HEK293 (cell line): Measurements from ENCODE around the gene TRABD.

Experiments used
- CTCF ChIA-PET: fragments of 350-600 bp; formaldehyde crosslinking; extraction: SDS; loops from one replicate; lab custom pipeline; 2021; ENCODE audit warnings: antibody characterized with exemption; lab: Yijun Ruan, JAX
- POLR2A ChIA-PET: fragments of 300-600 bp; formaldehyde crosslinking; extraction: SDS; loops from one replicate; lab custom pipeline; 2020; ENCODE audit warnings: antibody characterized with exemption, inconsistent platforms; lab: Yijun Ruan, JAX
- H3K27ac ChIP-seq: fragments of 200-500 bp; sonication (Bioruptor generic); 2 replicates; pipeline ENCODE4 v1.5.1; 2014; ENCODE audit warnings: low read depth, low read length, control low read depth, inconsistent platforms; ENCODE audit errors: extremely low read depth
- H3K36me3 ChIP-seq, 2 experiments: fragments of 200-500 bp in 1 of 2; sonication (Bioruptor generic) in 1 of 2; 1 replicate in 1 of 2; 2 replicates in 1 of 2; pipeline ENCODE4 v1.5.1; 2014 to 2017; ENCODE audit warnings: inconsistent platforms in 2 of 2, low read length in 2 of 2; ENCODE audit not compliant: control insufficient read depth in 2 of 2, insufficient read depth in 1 of 2
- H3K4me1 ChIP-seq: fragments of 200-500 bp; sonication (Bioruptor generic); 2 replicates; pipeline ENCODE4 v1.5.1; 2014; ENCODE audit warnings: mild to moderate bottlenecking, low read length, inconsistent platforms; ENCODE audit not compliant: control insufficient read depth, insufficient read depth
- H3K4me3 ChIP-seq: 2 replicates; pipeline ENCODE4 v1.5.1; 2011; ENCODE audit warnings: low read depth, mild to moderate bottlenecking, control low read depth, low read length, moderate library complexity
- H3K9me3 ChIP-seq: fragments of 200-500 bp; sonication (Bioruptor generic); 2 replicates; pipeline ENCODE4 v1.5.1; 2014; ENCODE audit warnings: low read depth, low read length, inconsistent platforms; ENCODE audit not compliant: control insufficient read depth, insufficient read depth
- GLIS1 ChIP-seq: fragments of 450-650 bp; formaldehyde crosslinking; IDR thresholded peaks from 2 replicates; pipeline ENCODE4 v1.5.1; 2016; ENCODE audit warnings: missing biosample characterization, missing genetic modification characterization
- GLIS2 ChIP-seq: fragments of 450-650 bp; formaldehyde crosslinking; IDR thresholded peaks from 2 replicates; pipeline ENCODE4 v1.5.1; 2016; ENCODE audit warnings: missing biosample characterization, missing genetic modification characterization
- KLF1 ChIP-seq: fragments of 450-650 bp; formaldehyde crosslinking; IDR thresholded peaks from 2 replicates; pipeline ENCODE4 v1.5.1; 2016; ENCODE audit warnings: missing biosample characterization, missing genetic modification characterization
- PATZ1 ChIP-seq: fragments of 450-650 bp; formaldehyde crosslinking; IDR thresholded peaks from 2 replicates; pipeline ENCODE4 v1.5.1; 2016; ENCODE audit warnings: missing biosample characterization, missing genetic modification characterization
- PBX3 ChIP-seq: sonication (generic); formaldehyde crosslinking; IDR thresholded peaks from 2 replicates; pipeline ENCODE4 v1.8.1; 2022; ENCODE audit warnings: mild to moderate bottlenecking, moderate library complexity, missing genetic modification reagents
- PRDM4 ChIP-seq: fragments of 450-650 bp; formaldehyde crosslinking; IDR thresholded peaks from 2 replicates; pipeline ENCODE4 v1.5.1; 2017; ENCODE audit warnings: missing biosample characterization, missing genetic modification characterization
- YY1 ChIP-seq: fragments of 450-650 bp; formaldehyde crosslinking; IDR thresholded peaks from 2 replicates; pipeline ENCODE4 v1.5.1; 2018; ENCODE audit warnings: missing biosample characterization, missing genetic modification characterization
- ZBTB20 ChIP-seq: fragments of 450-650 bp; formaldehyde crosslinking; IDR thresholded peaks from 2 replicates; pipeline ENCODE4 v1.5.1; 2016; ENCODE audit warnings: missing biosample characterization, missing genetic modification characterization
- ZBTB26 ChIP-seq: fragments of 450-650 bp; formaldehyde crosslinking; optimal IDR thresholded peaks from 2 replicates; pipeline ENCODE3; 2016; ENCODE audit warnings: missing biosample characterization, mild to moderate bottlenecking, missing genetic modification characterization
- ZIC2 ChIP-seq: fragments of 450-650 bp; formaldehyde crosslinking; IDR thresholded peaks from 2 replicates; pipeline ENCODE4 v1.5.1; 2016; ENCODE audit warnings: missing biosample characterization, missing genetic modification characterization
- ZNF132 ChIP-seq: fragments of 450-650 bp; formaldehyde crosslinking; IDR thresholded peaks from 2 replicates; pipeline ENCODE4 v1.5.1; 2017; ENCODE audit warnings: missing biosample characterization, missing genetic modification characterization, borderline replicate concordance
- ZNF148 ChIP-seq: fragments of 450-650 bp; formaldehyde crosslinking; IDR thresholded peaks from 2 replicates; pipeline ENCODE4 v1.5.0; 2017; ENCODE audit warnings: missing biosample characterization, missing genetic modification characterization, borderline replicate concordance
- ZNF292 ChIP-seq: fragments of 450-650 bp; formaldehyde crosslinking; IDR thresholded peaks from 2 replicates; pipeline ENCODE4 v1.5.1; 2016; ENCODE audit warnings: low read depth, missing biosample characterization, missing genetic modification characterization, borderline replicate concordance
- ZNF302 ChIP-seq: fragments of 450-650 bp; formaldehyde crosslinking; IDR thresholded peaks from 2 replicates; pipeline ENCODE4 v1.5.1; 2016; ENCODE audit warnings: missing biosample characterization, missing genetic modification characterization, low read depth
- ZNF624 ChIP-seq: fragments of 450-650 bp; formaldehyde crosslinking; IDR thresholded peaks from 2 replicates; pipeline ENCODE4 v1.5.1; 2017; ENCODE audit warnings: missing biosample characterization, missing genetic modification characterization
- ZSCAN5A ChIP-seq: fragments of 450-650 bp; formaldehyde crosslinking; IDR thresholded peaks from 2 replicates; pipeline ENCODE4 v1.5.1; 2016; ENCODE audit warnings: missing biosample characterization, missing genetic modification characterization

The TRABD gene

GRCh38 chr22:50170453-50171318 lies 15.0 kb upstream of the TRABD start, which contains the start of gene PANX2:
PANX2 (plus strand) TSS chr22:50170731; CDS start chr22:50170731, 0 bp downstream.
- CTCF ChIA-PET = no interaction called here
- no peak within 1 kb of the TSS for H3K27ac ChIP-seq
- peak within 1 kb of the TSS; percentile 47 for H3K4me3 ChIP-seq
- no peaks in the 10 kb centered on the region for H3K4me1 ChIP-seq
- no peaks in the 10 kb centered on the region for H3K36me3 ChIP-seq
- TF ChIP-seq ZSCAN5A (tag by site-specific recombination) = no peak
- peak; percentile 38; the same call in 1 of the 2 replicates for TF ChIP-seq PBX3 (CRISPR knock-in tag)
- 0 out of 2 replicates have a peak, but pooled peaks have one; percentile 24 for TF ChIP-seq YY1 (tag by site-specific recombination)
- TF ChIP-seq ZBTB26 = peak; percentile 42
- TF ChIP-seq ZIC2 (tag by site-specific recombination) = peak; percentile 41
- no peak for TF ChIP-seq ZNF292 (tag by site-specific recombination)
- H3K9me3 ChIP-seq = no peaks in the 10 kb centered on the region
- POLR2A ChIA-PET = interaction anchor here (0.7 kb wide), 1 partner anchor 20 kb away, joined by 3 read pairs; no protein-coding TSS in a partner anchor

GRCh38 chr22:50171319-50171964 lies 14.3 kb upstream of the TRABD start:
- POLR2A ChIA-PET = no interaction called here

More at GRCh38 chr22:50171319-50171964, 14.3 kb upstream of the TRABD start:
- Histone ChIP-seq H3K9me3 (no peaks in the 10 kb centered on the region), H3K4me1 (no peaks in the 10 kb centered on the region), H3K27ac (no peak overlapping the region), H3K36me3 (no peaks in the 10 kb centered on the region), H3K4me3 (no peak overlapping the region)
- CTCF ChIA-PET = no interaction called here
- TF ChIP-seq GLIS2 (tag by site-specific recombination) (peak; percentile 69), PRDM4 (tag by site-specific recombination) (peak; percentile 34; the same call in 1 of the 2 replicates), ZNF132 (tag by site-specific recombination) (no peak), KLF1 (tag by site-specific recombination) (peak; percentile 66), GLIS1 (tag by site-specific recombination) (peak; percentile 47; the same call in 1 of the 2 replicates), PATZ1 (tag by site-specific recombination) (0 out of 2 replicates have a peak, but pooled peaks have one; percentile 48), ZBTB20 (tag by site-specific recombination) (peak; percentile 21; the same call in 1 of the 2 replicates), ZNF624 (tag by site-specific recombination) (no peak), ZNF302 (tag by site-specific recombination) (no peak), ZNF148 (no peak), ZIC2 (tag by site-specific recombination) (peak; percentile 48; the same call in 1 of the 2 replicates)
